ENCODE data around the gene JAG2.

JAG2 gene

DNA sequence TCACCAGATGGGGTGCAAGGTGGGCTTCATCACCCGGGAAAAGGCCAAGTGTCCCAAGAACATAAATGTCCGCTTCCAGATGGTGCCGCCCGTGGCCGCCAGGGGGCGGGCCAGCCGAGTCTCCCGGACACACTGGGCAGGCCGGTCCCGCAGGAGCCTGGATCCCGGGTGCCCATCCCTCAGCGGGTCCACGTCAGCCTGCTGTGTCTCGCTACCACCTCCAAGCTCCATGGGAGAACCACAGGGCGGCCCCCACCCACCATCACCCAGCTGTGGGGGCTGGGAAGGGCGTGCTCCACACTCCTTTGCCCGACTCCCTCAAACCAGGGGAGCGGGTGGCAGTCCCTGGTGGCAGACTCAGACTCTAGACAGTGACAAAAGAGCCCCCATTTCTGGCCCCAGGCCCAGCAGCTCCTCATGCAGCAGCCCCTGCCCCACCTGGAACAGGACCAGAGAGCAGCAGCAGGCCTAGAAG lies 34.5 kb upstream of the JAG2 start:
- peak; percentile 35 for DNase-seq

- no peak for DNase-seq
Observed at GRCh38 chr14:105201925-105202513, 33.4 kb upstream of the JAG2 start.

DNA sequence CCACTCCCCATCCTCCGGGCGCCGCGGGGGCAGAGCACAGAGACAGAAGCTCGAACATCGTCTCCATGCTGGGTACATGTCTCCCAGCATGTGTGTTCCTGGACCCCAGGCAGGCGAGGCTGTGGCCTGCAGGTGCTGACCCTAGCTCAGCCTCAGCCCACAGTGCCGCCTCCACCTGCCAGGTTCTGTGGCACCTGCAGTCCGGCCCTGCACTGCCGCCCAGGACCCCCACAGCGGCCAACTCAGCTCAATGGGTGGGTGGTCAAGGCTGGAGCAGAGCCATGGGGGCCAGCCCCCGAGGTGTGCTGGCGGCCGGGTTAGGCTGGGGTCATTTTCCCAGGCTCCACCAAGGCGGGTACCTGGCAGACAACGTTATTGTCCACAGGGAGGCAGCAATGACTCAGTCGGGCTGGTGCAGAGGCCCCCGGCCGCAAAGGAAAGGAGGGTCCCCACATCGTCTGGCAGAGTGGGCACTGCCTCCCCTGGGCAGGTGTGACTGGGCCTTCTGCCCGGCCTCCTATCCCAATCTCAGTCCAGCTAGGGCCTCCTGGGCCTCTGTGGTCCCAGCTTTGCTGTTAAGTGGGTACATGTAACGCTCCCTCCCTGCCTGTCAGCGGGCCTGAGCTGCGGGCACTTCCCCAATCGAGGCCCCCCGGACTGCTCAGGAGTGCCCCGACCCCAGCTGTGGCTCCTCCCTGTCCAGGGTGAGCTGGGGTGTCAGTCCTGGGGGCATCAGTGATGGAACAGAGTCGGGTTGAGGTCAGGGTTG lies 32.8 kb upstream of the JAG2 start:
- no peak for DNase-seq

- DNase-seq: no peak
Observed at GRCh38 chr14:105200641-105201040, 32.1 kb upstream of the JAG2 start.

- DNase-seq: no peak
Observed at GRCh38 chr14:105200074-105200473, 31.5 kb upstream of the JAG2 start.

DNA sequence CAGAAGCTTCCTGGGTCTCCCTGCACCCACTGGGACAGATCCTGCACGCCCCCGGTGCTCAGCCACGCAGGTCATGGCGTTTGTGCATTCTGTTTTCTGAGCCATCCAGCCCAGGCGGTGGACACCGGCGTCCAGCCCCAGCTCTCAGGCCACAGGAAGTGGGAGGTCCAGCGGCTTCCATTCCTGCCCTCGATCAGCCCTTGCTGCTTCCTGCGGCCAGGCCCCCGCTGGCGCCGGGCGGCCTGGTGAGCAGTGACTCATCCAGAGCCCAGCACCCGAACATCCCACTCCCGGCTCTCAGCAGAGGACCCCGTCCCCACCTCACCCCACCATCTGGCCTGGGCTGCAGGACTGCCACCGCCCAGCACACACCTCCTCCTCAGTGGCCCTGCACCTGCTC lies 30.5 kb upstream of the JAG2 start:
- DNase-seq: no peak

DNA sequence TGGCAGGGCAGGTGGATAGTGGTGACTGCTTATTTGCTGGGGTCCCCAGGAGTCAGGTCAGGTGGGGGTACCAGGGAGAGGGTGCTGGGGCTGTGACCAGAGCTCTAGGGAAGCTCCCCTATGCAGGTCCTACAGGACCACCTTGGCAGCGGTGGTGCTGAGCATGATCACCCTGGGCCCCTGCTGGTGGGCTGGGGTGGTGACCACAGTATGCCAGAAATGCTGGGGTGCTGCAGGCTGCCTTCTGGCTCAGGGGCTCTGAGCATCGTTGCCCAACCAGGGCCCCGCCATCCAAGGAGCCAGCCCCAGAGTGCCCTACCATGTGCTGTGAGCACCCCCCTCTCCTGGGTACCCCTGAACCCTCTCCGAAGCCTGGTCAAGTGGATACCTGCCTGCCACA lies 30.0 kb upstream of the JAG2 start:
- no peak for DNase-seq

DNA sequence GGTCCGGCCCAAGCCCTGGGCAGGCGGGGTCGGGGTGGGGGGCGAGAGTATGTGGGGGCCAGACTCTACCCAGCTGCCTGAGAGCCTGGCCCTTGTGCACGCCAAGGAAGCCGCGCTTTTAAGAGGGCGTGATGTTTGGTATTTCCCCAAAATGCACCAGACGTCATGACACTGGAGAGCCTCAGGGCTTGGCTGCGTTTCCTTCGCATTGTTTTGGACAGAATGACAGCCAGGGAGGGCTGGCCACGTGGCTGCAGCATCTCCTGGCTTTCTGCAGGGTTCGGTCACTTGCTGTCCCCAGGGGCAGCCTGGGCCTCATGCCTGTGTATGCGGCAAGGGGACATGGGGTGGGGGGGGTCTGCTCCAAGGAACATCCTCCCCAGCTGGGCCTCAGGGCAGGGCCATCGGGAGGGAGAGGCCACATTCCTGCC lies 28.6 kb upstream of the JAG2 start:
- no peak for DNase-seq

DNA sequence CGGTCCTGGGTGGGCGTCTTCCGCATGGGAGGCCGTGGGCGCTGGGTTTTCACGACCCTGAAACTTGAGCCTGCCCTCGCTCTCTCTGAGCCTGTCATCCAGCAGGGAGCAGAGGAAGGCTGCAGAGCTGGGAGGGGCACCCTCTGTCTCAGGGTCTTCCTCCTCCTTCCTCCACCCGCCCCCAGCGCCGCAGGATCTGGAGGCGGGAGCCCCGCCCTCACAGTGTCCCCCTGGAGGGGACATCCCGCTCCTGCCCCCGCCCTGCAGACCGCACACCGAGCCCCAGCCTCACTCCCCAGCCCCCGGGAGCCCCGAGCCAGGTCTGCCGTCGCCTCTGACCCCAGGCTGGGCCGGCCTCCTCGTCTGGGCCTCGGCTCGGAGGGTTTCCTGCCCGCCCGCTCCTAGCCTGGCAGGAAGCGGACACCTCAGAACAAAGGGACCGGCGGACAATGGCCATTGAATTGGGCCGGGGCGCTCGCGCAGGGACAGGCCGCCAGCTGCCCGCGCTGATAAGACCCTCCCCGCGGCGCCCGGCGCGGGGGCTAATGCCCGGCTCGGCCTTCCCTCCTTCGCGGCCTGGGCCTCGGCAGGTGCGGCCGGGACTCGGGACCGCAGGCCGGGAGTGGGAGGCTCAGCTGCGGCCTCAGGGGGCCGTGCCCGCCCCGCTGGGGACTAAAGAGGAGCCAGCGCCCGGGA lies 27.8 kb upstream of the JAG2 start:
- no peak for DNase-seq

DNA sequence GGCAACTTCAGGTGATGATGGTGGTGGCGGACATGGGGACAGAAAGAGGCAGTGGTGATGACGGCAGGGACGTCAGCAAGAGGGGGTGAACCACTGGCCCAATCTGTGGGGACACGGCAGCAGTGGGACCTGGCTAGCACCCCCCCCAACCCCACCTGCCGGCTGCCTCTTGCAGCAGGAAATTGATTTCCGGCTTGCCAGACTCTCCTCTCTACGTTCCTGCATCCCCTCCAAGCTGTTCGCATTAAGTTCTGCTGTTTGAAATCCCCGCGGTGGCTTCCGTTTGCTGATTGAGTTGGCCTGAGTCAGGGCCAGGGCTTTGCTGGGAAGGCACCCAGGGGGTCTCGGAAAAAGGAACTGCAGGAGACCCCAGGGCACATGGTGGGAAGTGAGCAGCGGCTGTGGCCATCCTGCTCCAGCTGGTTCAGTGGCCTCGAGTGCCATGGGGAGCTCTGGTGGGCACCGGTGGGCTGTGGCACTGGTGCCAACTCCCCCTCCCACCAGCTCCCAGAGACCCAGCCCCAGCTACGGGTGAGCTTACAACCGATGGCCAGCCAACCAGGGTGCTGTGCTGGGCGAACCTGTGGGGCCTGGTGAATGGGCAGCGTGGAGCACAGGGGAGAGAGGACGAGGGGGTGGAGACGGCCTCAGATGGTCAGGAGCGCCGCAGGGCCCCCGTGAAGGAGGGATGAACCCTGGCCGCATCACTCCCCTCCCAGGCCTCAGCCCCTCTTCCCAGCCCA lies 27.1 kb upstream of the JAG2 start:
- DNase-seq: no peak

DNA sequence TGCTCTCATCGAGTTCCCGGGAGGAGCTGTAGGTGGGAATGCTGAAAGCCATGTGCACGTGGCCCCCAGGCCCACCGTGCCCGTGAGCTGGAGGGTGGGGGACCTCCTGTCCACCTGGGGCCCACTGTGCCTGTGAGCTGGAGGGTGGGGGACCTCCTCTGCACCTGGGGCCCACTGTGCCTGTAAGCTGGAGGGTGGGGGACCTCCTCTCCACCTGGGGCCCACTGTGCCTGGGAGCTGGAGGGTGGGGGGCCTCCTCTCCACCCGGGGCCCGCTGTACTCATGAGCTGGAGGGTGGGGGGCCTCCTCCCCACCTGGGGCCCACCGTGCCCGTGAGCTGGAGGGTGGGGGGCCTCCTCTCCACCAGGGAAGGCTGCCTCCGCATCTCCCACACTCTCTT lies 26.5 kb upstream of the JAG2 start:
- no peak for DNase-seq

- DNase-seq: peak; percentile 82
Observed at GRCh38 chr14:105193916-105194782, 25.6 kb upstream of the JAG2 start.

DNA sequence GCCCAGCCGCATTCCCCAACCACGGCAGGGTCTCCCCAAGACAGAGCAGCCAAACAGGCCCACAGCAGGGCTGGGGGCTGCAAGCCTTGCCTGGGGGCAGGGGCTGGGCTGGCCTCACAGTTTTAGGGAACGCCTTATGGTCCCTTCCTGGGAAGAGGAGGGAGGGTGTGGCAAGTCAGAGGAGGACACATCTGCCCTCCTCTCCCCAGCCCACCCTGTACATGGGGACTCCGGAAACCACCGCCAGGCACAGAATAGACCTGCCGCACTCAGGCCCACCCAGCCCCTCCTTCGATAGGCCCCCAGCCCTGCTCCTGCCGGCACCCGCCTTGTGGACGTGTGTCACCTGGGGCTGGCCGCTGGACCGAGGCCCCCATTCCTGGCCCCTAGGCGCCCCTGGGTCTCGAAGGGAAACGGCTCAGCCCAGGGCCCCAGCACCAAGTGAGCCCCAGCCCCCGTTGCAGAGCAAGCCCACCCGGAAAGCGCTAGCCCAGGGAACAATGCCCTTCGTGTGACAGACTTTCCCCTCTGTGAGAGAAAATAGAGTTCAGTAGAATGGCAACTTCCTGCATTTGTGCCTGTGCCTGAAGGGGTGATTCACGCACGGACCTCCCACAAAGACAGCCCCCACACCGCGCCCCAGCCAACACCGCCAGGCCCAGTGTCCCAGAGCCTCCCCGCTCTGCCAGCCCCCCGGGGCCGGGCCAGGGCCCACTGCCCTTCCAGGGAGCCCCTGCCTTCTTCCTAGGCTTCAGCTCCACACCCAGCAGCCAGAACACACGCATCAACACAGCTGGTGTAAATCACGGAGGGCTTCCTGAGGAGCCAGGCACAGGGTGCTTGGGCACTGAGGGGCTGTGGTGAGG lies 24.5 kb upstream of the JAG2 start:
- DNase-seq: no peak

GRCh38 chr14:105187935-105188524 lies 19.5 kb upstream of the JAG2 start:
- DNase-seq: no peak

- no peak for DNase-seq
Observed at GRCh38 chr14:105187116-105187515, 18.5 kb upstream of the JAG2 start.

DNA sequence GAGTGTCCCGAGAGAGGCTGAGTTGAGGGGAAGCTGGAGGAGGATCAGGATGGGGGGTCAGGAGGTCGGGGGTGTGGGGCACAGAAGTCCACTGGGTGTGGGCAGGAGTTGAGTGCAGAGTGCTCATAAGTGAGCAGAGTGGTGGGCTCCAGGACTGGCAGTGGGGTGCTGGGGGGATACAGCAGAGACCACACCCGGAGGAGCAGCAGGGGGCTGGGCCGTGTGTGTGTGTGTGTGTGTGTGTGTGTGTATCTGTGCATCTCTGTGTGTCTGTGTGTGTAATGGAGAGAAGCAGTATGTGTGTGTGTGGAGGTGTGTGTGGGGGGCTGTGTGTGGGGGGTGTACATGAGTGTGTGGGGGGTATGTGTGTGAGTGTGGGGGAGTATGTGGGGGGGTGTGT lies 17.4 kb upstream of the JAG2 start:
- DNase-seq: no peak

DNA sequence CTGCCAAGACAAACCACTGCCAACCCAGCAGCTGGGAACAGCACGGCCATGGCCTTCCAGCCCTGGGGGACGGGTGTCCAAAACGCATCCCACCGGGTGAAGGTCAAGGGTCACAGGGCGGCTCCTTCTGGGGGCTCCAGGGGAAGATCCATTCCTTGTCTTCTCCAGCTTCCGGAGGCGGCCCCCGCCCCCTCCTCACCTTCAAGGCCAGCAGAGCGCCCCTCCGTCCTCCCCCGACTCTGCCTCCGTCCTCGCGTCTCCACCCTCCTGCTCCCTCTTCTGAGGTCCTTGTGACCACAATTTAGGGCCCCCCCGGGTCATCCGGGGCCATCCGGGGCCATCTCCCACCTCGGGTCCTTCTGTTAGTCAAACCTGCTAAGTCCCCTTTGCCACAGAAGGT lies 16.4 kb upstream of the JAG2 start:
- DNase-seq: no peak

DNA sequence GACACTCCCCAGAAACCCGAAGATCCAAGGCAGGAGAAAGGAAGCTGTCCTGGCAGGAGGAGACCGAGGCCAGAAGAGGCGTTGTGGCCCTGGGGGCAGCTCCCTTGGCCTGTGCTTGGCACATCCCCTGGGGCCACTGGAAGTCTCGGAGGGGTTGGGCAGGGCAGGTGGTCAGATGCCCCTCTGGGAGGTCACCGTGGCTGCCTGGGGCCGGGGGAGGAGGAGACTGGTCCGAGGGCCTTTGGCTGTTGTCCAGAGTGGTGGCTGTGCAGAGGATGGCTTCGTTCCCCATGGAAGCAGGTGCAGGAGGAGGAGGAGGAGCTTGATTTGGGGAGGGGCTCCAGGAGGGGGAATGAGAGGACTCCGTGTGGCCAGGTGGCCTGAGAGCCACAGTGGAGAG lies 15.9 kb upstream of the JAG2 start:
- no peak for DNase-seq

- no peak for DNase-seq
Observed at GRCh38 chr14:105182296-105183020, 13.9 kb upstream of the JAG2 start.
